LNCAP (cell line): Measurements from ENCODE around the gene C1orf35.

Experiments
- CTCF ChIP-seq: fragments of 450-650 bp; IDR thresholded peaks from 2 replicates; pipeline ENCODE4 v1.5.1; 2017; ENCODE audit warnings: mild to moderate bottlenecking

The C1orf35 gene

DNA sequence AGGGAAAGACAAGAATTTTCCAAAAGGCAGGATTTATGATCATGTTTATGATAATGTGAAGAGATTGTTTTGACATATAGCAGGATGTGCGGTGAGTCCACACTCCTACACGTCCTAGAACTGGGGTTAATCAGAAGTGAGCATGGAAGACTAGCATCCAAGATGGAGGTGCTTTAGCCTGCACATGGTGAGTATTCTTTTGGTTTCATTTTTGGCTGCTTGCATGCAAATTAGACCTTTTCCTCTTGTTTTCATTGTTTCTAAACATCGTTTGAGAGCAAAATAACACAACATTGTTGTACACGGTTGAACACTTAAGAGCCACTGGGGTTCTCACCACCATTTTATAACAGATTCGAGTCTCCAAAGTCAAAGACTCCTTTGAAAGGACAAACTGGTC is 22.1 kb upstream of the C1orf35 start:
- TF ChIP-seq CTCF = no peak

DNA sequence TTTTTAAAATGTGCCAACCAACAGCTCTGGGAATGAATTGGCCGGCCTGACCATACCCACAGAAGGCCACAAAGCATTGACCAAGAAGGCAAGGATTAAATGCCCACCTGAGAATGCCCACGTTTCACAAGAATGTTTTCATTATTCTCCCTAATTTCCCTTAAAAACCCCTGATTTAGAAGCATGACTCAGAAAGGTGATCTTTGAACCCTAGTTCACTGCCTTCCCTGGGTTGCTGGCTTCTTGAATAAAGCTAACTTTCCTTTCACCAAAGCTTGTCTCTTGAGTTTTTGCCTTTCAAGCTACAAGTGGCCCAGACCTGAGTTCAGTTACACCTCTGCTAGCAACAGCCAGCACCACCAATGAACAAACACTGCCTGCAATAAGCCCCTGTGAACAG is 20.4 kb upstream of the C1orf35 start:
- no peak for TF ChIP-seq CTCF

- TF ChIP-seq CTCF = no peak
Observed at GRCh38 chr1:228122921-228123441, 19.9 kb upstream of the C1orf35 start.

GRCh38 chr1:228120857-228121489 is 17.8 kb upstream of the C1orf35 start:
- no peak for TF ChIP-seq CTCF

- TF ChIP-seq CTCF = no peak
Observed at GRCh38 chr1:228120351-228120750, 17.2 kb upstream of the C1orf35 start.

- TF ChIP-seq CTCF = no peak
Observed at GRCh38 chr1:228118040-228118439, 14.9 kb upstream of the C1orf35 start.

DNA sequence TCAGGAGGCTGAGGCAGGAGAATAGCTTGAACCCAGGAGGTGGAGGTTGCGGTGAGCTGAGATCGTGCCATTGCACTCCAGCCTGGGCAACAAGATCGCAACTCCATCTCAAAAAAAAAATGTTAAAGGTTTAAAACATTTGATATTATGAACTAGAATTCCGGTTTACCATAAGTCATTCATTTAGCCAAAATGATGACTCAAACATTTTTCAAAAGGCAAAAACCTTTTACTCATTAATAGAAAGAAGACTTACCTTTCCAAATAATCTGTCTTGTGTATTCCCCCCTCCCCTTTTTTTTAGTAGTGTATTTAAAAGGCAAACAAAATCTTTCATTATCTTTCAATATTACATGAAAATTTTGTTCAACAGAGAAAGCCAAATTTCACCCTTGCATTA is 14.2 kb upstream of the C1orf35 start:
- TF ChIP-seq CTCF = no peak

DNA sequence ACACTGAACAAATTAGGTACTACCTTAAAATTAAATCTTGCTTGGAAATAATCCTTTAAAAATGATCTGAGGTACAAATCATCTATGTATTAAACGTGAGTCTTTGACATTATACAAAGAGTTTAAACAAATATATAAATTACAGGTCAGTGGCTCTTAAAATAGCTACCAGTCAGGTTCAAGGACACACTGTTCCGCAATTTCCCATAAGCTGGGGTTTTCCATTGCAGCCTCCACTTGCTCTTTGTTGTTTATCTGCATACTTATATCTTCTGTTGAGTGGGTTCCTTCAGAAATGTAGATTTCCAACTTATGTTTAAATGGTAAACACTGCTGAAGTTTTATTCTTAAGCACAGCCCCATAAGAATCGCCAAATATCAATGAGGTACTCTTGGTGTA is 11.7 kb upstream of the C1orf35 start:
- no peak for TF ChIP-seq CTCF
